Lung (tissue), 12 donors: Measurements from ENCODE around the gene RSPRY1. TPM values are rescaled to one million over a fixed set of nuclear protein-coding genes. Genes with fewer than 3 reads are reported as not detected.

Experiments used
- ATAC-seq: fragments of 200-7000 bp; cut with Tn5 transposase; one replicate; pipeline ENCODE4 v1.9.1; 2020; ENCODE audit warnings: moderate number of reproducible peaks; ENCODE audit not compliant: insufficient read depth, low FRiP score
- DNase-seq, 3 donors: peaks; one replicate each; pipeline ENCODE4 v3.0.0-alpha.2; 2013 to 2017
- H3K27ac ChIP-seq, 2 donors: one replicate each; pipeline ENCODE4 v1.5.1; 2013; ENCODE audit warnings: mild to moderate bottlenecking in 2 of 2, moderate library complexity in 2 of 2, control low read depth in 1 of 2, inconsistent platforms in 1 of 2, low read depth in 1 of 2, low read length in 1 of 2
- H3K27me3 ChIP-seq, 3 donors: one replicate each; pipeline ENCODE4 v1.5.1; 2013; ENCODE audit warnings: low read length in 2 of 3; ENCODE audit not compliant: control insufficient read depth in 3 of 3, insufficient read depth in 3 of 3
- H3K36me3 ChIP-seq, 4 donors: one replicate each; pipeline ENCODE4 v1.5.1; 2013; ENCODE audit warnings: low read length in 4 of 4, mild to moderate bottlenecking in 1 of 4, moderate library complexity in 1 of 4; ENCODE audit not compliant: control insufficient read depth in 4 of 4, insufficient read depth in 4 of 4
- H3K4me1 ChIP-seq, 5 donors: one replicate each; pipeline ENCODE4 v1.5.1; 2013; ENCODE audit warnings: low read length in 5 of 5, mild to moderate bottlenecking in 2 of 5, moderate library complexity in 1 of 5; ENCODE audit not compliant: control insufficient read depth in 5 of 5, insufficient read depth in 5 of 5
- H3K4me3 ChIP-seq: one replicate; pipeline ENCODE4 v1.5.1; 2013; ENCODE audit warnings: mild to moderate bottlenecking, control low read depth, moderate library complexity
- H3K9ac ChIP-seq, 2 donors: one replicate each; pipeline ENCODE4 v1.5.1; 2013; ENCODE audit warnings: low read length in 2 of 2, control low read depth in 1 of 2; ENCODE audit not compliant: insufficient read depth in 1 of 2
- H3K9me3 ChIP-seq, 4 donors: one replicate each; pipeline ENCODE4 v1.5.1; 2013; ENCODE audit warnings: low read length in 3 of 4, mild to moderate bottlenecking in 1 of 4, moderate library complexity in 1 of 4; ENCODE audit not compliant: control insufficient read depth in 4 of 4, insufficient read depth in 3 of 4
- CTCF ChIP-seq: IDR thresholded peaks from 2 replicates; pipeline ENCODE4 v1.5.1; 2012; ENCODE audit warnings: mild to moderate bottlenecking; ENCODE audit errors: control extremely low read depth, extremely low read depth
- WGBS, 2 donors: extraction: QIAGEN DNeasy Blood & Tissue Kit; methylation state at CpG; one replicate each; pipeline ENCODE4 v1.1.7; 2013; 5-methylcytosine and 5-hydroxymethylcytosine counted together
- polyA plus RNA-seq, 2 donors: library from polyadenylated mRNA; stranded (reverse); fragments of 200-250 nt; gene quantifications; one replicate each; pipeline ENCODE4 v1.2.1, GENCODE V29; 2013
- total RNA-seq, 2 donors: library from RNA; depleted of rRNA in 1 of 2; stranded (reverse); fragments of >200 nt in 1 of 2; gene quantifications; one replicate each; pipeline ENCODE4 v1.2.1, GENCODE V29; 2014 to 2021
- donor health status: control.
- donor health status: control.
- donor health status: Bipolar disorder and iron deficiency.
- donor health status: healthy.
- donor health status: DM: yes; HTN: yes; CAD: no.

The RSPRY1 gene
- total and polyA plus RNA-seq, 4 donors: 10.5 to 71.7 (median 25.2) TPM

- no peaks in the 10 kb centered on the region for H3K27me3 ChIP-seq
- TF ChIP-seq CTCF: no peak
- no peak overlapping the region for H3K27ac ChIP-seq
- peaks cover 0 to 2% (median 0%) of the 10 kb centered on the region in 4 donors for H3K9me3 ChIP-seq
- peaks cover 23 to 74% (median 33%) of the 10 kb centered on the region in 4 donors for H3K36me3 ChIP-seq
- DNase-seq: no peak
- peaks cover 0 to 3% (median 0%) of the 10 kb centered on the region in 5 donors for H3K4me1 ChIP-seq
- H3K4me3 ChIP-seq: no peak overlapping the region
- H3K9ac ChIP-seq: no peak overlapping the region
- no peak for ATAC-seq
Observed at GRCh38 chr16:57236022-57236350, 49.9 kb downstream of the RSPRY1 start.

- ATAC-seq (no peak), DNase-seq (no peak)
- Histone ChIP-seq H3K4me3 (no peak overlapping the region), H3K9me3 (peaks cover 0 to 2% (median 0%) of the 10 kb centered on the region in 4 donors), H3K4me1 (peaks cover 0 to 3% (median 0%) of the 10 kb centered on the region in 5 donors), H3K36me3 (peaks cover 11 to 49% (median 23%) of the 10 kb centered on the region in 4 donors), H3K27ac (no peak overlapping the region), H3K9ac (no peak overlapping the region), H3K27me3 (no peaks in the 10 kb centered on the region)
- 76 to 88% methylated on average over 2 of the region's 2 CpGs for WGBS, 2 donors
- no peak for TF ChIP-seq CTCF
Observed at GRCh38 chr16:57238682-57239081, 52.6 kb downstream of the RSPRY1 start.

- H3K27me3 ChIP-seq: no peaks in the 10 kb centered on the region
- peaks cover 0 to 2% (median 0%) of the 10 kb centered on the region in 4 donors for H3K9me3 ChIP-seq
- H3K27ac ChIP-seq: no peak overlapping the region
- 68 to 74% methylated on average over 2 of the region's 2 CpGs for WGBS, 2 donors
- peaks cover 11 to 45% (median 20%) of the 10 kb centered on the region in 4 donors for H3K36me3 ChIP-seq
- no peak overlapping the region for H3K4me3 ChIP-seq
- no peak for TF ChIP-seq CTCF
- no peak overlapping the region for H3K9ac ChIP-seq
- ATAC-seq (no peak), DNase-seq (no peak)
- peaks cover 0 to 3% (median 0%) of the 10 kb centered on the region in 5 donors for H3K4me1 ChIP-seq
Observed at GRCh38 chr16:57239107-57239506, 53.0 kb downstream of the RSPRY1 start.

- no peak overlapping the region for H3K4me3 ChIP-seq
- no peak for TF ChIP-seq CTCF
- DNase-seq (no peak), ATAC-seq (no peak)
- no peak overlapping the region for H3K9ac ChIP-seq
- WGBS, 2 donors: 54 to 81% methylated on average over 2 of the region's 2 CpGs
- H3K27ac ChIP-seq: no peak overlapping the region
- peaks cover 0 to 4% (median 0%) of the 10 kb centered on the region in 5 donors for H3K4me1 ChIP-seq
- no peaks in the 10 kb centered on the region for H3K9me3 ChIP-seq
- H3K36me3 ChIP-seq: peaks cover 5 to 30% (median 10%) of the 10 kb centered on the region in 4 donors
- H3K27me3 ChIP-seq: no peaks in the 10 kb centered on the region
Observed at GRCh38 chr16:57240851-57241250, 54.7 kb downstream of the RSPRY1 start.
